Gastrocnemius medialis (tissue), 4 donors: ENCODE results near the gene PEAK1.
"Not testable (repeated sequence)": the region's sequence is repeated elsewhere in the genome, so short reads cannot be mapped to it uniquely, and the experiment has no call there.

Source experiments
- POLR2A ChIP-seq, 2 donors: fragments of 450-650 bp; IDR thresholded peaks; one replicate each; pipeline ENCODE4 v1.6.1; 2017; ENCODE audit warnings: antibody characterized with exemption in 2 of 2, mild to moderate bottlenecking in 2 of 2, moderate library complexity in 2 of 2
- TF ChIP-seq, protein P1 (sequence below), 5 experiments: fragments of 450-650 bp in 3 of 5; fragments of 200-600 bp in 2 of 5; sonication (generic) in 2 of 5; IDR thresholded peaks in 4 of 5; conservative IDR thresholded peaks in 1 of 5; 1 replicate in 4 of 5; 2 replicates in 1 of 5; pipeline ENCODE4 v1.5.1; 2016 to 2019; ENCODE audit warnings: antibody characterized with exemption in 5 of 5, mild to moderate bottlenecking in 3 of 5, moderate library complexity in 3 of 5

- TF ChIP-seq, protein P1, sequence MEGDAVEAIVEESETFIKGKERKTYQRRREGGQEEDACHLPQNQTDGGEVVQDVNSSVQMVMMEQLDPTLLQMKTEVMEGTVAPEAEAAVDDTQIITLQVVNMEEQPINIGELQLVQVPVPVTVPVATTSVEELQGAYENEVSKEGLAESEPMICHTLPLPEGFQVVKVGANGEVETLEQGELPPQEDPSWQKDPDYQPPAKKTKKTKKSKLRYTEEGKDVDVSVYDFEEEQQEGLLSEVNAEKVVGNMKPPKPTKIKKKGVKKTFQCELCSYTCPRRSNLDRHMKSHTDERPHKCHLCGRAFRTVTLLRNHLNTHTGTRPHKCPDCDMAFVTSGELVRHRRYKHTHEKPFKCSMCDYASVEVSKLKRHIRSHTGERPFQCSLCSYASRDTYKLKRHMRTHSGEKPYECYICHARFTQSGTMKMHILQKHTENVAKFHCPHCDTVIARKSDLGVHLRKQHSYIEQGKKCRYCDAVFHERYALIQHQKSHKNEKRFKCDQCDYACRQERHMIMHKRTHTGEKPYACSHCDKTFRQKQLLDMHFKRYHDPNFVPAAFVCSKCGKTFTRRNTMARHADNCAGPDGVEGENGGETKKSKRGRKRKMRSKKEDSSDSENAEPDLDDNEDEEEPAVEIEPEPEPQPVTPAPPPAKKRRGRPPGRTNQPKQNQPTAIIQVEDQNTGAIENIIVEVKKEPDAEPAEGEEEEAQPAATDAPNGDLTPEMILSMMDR (IDR thresholded peaks at IDR 0.05 in 4 of 5, conservative IDR thresholded peaks at IDR 0.05 in 1 of 5) = not testable (repeated sequence)
- TF ChIP-seq POLR2A (IDR thresholded peaks at IDR 0.05) = not testable (repeated sequence)
Observed at GRCh38 chr15:77273136-77273535, 146.8 kb downstream of the PEAK1 start.
